NK-92 (cell line): Measurements from ENCODE around the gene CTCF.
A peak's percentile ranks its signal among the peaks of the same experiment; 100 is the strongest.
"Not testable (repeated sequence)": the region's sequence is repeated elsewhere in the genome, so short reads cannot be mapped to it uniquely, and the experiment has no call there.

ENCODE experiments used
- DNase-seq: peaks from one replicate; lab custom pipeline; 2025; ENCODE audit not compliant: unreplicated experiment; lab: John Stamatoyannopoulos, UW

Gene CTCF

GRCh38 chr16:67562526-67562917 is at the start of gene CTCF:
TSS of gene CTCF (plus strand) at chr16:67562526. CDS start at chr16:67610833, 48,307 bp downstream.
- DNase-seq = no peak

- not testable (repeated sequence) for DNase-seq
These were observed 48.4 kb upstream of the CTCF start for GRCh38 chr16:67513892-67514291.

- DNase-seq = no peak
These were observed 47.9 kb upstream of the CTCF start for GRCh38 chr16:67514382-67514828.

- DNase-seq = no peak
These were observed 45.8 kb upstream of the CTCF start for GRCh38 chr16:67516296-67517154.

- no peak for DNase-seq
These were observed 45.2 kb upstream of the CTCF start for GRCh38 chr16:67517155-67517445.

GRCh38 chr16:67517661-67518423 is 44.5 kb upstream of the CTCF start:
- DNase-seq = no peak

GRCh38 chr16:67518676-67519075 is 43.6 kb upstream of the CTCF start:
- no peak for DNase-seq

GRCh38 chr16:67519242-67519641 is 43.1 kb upstream of the CTCF start:
- no peak for DNase-seq

- peak; percentile 81 for DNase-seq
These were observed 41.1 kb upstream of the CTCF start for GRCh38 chr16:67521095-67521804.

GRCh38 chr16:67525176-67525860 is 37.0 kb upstream of the CTCF start:
- no peak for DNase-seq

- no peak for DNase-seq
These were observed 36.1 kb upstream of the CTCF start for GRCh38 chr16:67526149-67526791.

GRCh38 chr16:67528222-67528869 is 34.0 kb upstream of the CTCF start, which contains the start of gene RIPOR1:
TSS of gene RIPOR1 (plus strand) at chr16:67528829. CDS start at chr16:67538447, 9,618 bp downstream.
- no peak for DNase-seq

GRCh38 chr16:67528870-67529581 is 33.3 kb upstream of the CTCF start:
- DNase-seq = no peak

- no peak for DNase-seq
These were observed 32.7 kb upstream of the CTCF start for GRCh38 chr16:67529582-67530012.

GRCh38 chr16:67530013-67530939 is 32.0 kb upstream of the CTCF start:
- DNase-seq = no peak

GRCh38 chr16:67531247-67531646 is 31.1 kb upstream of the CTCF start:
- no peak for DNase-seq

GRCh38 chr16:67533024-67533560 is 29.2 kb upstream of the CTCF start:
- no peak for DNase-seq

- not testable (repeated sequence) for DNase-seq
These were observed 28.3 kb upstream of the CTCF start for GRCh38 chr16:67533987-67534386.
